HG02763 (cell line): ENCODE results near the gene CTRB2.

Experiments used
- ATAC-seq: cut with Tn5 transposase; IDR thresholded peaks from one replicate; pipeline ENCODE4 v1.9.1; 2021; ENCODE audit warnings: mild to moderate bottlenecking, moderate library complexity; ENCODE audit not compliant: unreplicated experiment

CTRB2 gene

DNA sequence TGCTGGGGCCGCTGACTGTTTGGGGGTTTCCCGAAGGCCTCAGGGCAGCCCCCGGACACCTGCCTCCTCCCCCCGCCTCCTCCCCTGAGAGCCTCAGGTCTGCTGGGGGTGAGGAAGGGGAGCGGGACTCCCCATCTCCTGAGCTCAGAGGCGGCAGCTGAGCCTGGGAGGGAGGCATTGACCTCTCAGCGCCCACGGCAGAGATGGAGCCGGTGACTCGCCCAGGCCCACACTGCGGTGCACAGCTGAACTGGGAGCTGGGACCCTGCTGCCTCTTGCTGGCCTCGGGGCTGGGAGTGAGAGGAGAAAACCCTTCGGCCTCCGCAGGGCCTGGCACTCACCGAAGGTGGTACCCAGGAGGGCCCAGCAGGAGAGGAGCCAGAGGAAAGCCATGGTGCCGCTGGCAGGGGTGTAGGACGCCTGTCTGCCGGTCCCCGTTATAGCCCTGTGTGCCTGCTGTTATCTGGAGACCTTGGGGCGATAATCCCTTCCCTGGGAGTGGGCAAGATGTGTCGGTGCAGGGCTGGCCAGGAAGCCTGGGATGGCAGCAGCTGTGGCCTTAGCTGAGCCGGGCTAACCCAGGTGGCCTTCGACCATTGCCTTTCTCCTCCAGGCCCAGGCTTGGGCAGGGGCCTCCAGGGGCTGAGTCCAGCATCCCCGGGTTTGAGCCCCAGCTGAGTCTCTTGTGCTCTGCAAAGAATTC lies at the start of gene CTRB2:
CTRB2 (minus strand) TSS at position 413 of the 703 bp plus-strand sequence; CDS start at position 393, 20 bp downstream.
- no peak for ATAC-seq

DNA sequence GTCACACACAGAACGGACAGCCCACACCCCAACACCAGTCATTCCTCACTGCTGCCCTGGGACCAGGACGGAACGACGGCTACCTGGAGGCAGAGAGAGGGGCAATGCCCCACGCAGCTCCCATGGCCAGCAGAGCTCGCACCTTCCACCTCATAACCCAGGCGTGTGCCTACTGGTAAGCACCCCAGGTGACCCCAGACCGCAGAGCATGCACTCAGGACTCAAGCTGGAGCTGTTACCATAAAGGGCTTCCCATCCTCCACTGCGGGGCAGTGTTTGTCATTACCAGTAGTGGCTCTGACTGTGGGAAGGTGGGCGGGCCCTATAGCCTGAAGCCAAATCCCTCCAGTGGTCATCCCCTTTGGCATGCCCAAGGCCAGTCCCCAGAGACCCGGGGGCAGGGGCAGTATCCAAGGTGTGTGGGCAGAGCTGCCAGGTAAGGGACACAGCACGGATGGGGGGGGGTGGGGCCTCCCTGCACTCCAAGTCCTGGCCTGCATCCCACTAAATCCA lies 49.2 kb upstream of the CTRB2 start:
- ATAC-seq, result no peak

DNA sequence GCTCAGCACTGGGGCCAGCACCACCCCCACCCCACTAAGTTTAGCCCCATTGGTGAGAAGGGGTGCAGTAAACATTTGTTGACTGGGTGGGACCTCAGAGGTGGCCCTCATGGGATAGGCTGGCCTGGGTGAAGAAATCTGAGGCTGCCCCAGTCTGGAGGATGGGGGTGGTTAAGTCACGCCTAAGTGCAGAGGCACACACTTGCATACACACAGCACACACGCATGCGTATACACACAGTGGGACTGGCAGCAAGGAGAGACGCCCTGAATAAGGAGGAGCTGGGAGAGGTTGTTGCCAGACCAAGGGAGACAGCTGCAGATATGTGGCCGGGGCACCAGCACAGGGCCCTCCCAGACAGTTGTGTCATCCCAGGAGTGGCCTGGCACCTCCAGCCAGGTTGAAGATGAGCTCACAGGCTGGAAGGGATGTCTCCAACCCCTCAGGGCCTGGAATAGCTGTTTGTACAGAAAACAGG lies 47.4 kb upstream of the CTRB2 start:
- ATAC-seq, result no peak

DNA sequence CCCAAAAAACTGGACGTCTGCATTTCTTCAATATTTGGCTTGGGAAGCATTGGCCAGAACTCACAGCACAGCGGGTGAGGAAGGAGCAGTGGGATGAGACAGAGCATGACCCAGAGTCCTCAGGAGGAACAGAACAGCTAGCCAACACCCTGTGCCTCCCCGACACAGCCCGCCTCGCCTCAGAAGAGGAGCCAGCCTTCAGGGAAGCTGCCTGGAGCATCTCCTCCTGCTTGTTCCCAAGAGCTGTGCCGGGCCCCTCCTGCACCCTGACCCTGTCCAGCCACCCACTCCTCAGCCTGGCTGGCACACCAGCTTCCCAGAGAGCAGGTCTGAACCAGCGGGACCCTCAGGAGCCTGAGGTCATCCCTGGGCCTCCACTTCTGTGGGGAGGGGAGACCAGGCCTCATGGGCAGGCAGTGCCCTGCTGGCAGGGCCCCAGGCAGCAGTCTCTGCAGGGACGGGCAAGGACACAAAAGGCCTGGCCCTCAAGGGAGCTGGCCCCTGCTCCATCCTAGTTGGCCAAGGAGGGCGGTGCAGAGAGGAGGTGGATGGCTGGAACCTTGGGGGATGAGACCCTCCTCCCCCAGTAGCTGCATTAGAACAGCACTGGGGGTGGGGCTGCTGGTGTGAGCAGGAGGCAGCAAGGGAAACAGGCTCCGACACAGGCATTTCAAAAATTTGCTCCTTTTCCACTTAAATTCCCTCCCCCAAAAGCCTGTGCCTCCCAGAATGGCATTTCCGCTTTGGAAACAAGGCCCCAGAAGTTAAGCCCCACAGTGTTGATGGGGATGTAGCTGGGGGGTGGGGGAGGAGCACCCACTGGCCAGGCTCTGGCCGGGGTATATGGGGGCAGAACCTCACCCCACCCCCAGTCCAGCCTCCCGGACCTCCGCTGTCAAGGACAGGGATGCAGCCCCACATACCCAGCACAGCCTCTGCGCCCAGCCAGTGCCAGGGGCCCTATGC lies 46.3 kb upstream of the CTRB2 start:
- ATAC-seq, result no peak

DNA sequence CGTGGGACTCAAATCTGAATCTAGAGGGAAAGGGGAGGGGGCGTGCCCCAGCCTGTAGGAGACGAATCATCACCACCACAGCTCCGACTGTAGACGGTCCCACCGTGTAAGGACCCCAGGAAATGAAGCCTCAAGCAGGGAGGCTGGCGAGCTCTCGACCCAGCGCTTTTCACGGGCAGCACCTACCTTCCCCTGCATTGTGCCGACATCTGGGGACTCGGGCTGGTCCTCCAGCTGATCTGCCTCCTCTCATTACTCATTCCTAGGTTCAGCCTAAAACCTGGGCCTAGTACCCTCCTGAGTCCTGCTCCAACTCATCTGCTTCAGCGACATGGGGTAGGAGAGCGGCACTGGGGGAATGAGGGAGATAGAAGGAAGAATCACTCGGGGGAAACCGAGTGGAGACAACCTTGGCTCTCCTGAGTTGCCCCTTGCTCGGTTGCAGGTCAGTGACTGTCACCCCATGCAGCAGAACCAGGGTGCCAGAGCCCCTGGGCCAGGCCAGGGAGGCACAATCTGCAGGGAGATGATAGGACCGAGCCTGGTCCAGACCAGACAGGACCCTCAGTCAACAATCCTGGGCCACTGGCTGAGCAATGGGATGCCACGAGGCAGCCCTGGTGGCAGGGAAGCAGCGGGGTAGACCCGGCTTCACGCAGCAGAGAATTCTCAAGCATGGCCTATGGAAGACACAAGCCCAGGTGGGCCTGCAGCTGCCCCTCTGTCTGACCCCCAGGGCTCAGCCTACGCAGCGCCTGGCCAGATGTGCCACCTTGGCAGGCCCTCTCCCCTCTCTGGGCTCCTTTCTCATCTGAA lies 45.3 kb upstream of the CTRB2 start:
- ATAC-seq, result no peak

DNA sequence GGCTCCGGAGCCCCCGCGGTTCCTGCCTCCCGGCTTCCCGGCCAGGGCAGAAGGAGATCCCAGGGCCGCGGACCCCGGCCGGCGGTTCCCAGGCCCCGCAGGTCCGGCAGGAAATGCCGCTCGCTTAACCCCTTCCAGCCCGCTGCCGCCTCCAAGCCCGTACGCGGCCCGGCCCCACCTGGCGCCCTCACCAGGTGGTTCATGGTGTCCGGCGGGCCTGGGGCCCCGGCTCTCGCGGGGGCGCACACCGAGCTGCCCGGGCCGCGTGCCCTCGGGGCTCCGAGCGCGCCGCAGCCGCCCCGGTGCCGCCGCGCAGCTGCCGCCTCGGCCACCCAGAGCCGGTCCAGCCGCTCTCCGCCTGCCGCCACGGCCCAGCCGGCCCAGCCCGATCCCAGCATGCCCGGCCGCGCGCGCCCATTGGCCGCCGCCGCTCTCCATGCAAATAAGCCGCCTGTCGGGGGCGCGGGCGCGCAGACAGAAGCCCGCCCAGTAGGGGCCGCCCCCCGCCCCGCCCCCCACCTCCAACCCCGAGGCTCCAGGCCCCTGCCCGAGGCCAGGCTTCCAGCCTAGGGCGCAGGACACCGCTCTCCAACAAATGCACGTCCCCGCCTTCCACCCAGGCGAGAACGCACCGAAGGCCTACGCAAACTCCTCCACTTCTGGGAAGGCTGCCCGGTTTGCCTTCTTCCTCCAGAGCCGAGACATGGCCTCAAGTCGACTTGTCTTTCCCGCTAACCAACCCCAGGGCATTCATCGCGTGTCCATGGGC lies 44.5 kb upstream of the CTRB2 start, which contains the start of gene BCAR1:
BCAR1 (minus strand) TSS at position 345 of the 769 bp plus-strand sequence; CDS start at position 203, 142 bp downstream.
- ATAC-seq, result peak; percentile 77

DNA sequence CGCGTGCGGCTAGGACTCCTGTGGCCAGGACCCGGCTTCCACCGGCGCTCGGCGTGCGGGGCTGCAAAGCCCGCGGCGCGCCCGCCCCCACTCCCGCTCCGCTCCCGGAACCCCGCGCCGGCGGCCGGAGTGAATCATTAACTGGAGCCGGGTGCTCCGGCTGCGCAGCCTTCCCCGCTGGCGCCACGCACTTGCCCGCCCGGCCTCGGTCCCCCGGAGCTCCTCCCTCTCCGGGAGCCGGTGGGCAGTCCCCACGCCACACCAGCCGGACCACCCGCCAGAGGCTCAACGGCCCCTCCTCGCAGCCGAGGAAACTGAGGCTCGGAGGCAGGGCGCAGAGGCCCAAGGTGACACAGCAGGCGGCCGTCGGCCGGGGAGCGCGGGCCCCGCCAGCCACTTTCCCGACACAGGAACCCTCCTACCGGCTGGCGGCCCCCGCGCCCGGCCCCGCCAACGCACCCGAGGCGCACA lies 43.9 kb upstream of the CTRB2 start:
- peak; percentile 34 for ATAC-seq

DNA sequence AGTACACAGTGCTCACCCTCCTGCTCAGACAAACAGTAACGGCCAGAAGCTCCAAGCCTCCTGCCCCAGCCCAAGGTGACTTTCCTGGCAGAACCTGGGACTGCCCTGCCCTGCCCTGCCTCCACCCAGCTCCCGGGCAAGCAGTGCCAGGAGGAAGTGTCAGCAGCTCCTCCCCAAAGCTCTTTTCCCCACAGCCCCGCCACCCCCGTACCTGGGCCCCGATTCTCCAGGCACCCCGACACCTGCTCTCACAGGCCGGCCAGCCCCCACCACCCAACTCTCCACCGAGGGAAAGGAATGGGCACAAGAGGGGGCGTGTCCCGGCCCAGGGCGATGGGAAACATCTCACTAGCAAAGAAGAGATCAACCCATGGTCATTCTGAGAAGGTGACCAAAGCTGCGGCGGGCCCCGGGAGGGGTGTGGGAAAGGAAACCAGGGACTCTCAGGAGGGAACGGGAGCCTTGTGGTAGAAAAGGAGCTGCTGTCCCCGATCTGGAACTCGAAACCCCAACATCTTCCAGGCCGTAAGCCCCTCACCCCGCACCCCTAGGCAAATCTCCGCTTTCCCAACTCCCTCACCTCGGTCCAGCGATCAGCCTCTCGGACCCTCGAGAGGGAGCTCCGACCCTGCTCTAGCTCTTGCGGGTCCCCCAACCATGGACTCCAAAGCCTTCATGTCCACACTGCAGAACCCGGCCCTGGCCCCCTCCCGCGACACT lies 43.3 kb upstream of the CTRB2 start:
- ATAC-seq, result no peak

DNA sequence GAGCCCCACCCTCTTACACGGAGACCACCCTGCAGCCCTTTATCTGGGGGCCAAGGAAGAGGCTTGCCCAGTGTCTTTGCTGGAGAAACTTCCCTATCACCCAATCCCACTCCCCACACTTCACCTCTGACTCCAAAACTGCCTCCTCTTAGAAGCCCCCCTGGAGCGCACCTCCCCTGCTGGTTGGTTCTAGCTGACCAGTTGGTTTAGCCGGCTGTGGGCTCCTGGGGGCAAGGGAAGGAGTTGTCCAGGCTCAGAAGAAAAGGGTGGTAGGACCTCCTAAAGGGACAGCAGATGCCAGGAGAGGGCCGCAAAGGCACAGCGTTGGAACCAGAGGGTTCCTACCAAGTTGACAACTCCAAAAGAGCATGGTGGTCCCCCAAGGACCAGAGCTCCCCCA lies 42.5 kb upstream of the CTRB2 start:
- no peak for ATAC-seq

DNA sequence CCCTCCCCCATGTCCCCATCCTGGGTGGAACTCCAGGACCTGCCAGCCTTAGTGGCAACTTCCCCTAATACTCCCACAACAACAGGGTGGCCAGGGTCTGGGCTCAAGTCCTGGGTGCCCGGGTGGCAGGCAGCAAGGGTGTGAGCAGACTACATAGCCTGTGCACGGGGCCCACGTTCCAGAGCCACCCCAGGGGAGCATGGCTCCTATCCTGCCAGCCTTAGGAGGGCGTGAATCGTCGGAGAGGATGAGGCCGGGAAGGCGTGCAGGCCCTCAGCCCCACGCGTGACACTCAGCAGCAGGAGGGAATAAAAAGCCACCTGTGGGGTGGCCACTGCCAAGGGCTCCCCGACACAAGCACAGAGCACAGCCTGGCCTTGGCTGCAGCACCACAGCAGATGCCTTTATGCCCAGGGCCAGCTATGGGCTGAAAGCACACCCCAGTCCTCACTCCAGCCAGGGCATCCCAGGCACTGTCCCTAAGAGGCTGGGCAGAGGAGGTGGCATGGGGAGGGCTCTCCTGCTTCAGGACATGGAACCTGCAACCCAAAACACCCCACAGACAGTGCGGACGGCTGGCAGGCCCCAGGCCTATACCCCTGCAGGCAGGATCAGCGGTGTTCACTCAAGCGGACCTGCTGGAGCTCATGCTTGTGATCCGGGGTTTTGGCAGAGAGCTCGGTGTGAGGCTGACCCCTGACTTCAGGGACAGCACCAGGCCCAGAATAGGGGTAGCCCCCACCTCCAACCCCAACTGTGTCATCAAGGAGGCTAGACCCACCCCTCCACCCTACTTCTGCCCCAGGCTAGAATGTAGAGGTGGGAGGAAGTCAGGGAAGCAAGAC lies 41.8 kb upstream of the CTRB2 start:
- ATAC-seq, result no peak

DNA sequence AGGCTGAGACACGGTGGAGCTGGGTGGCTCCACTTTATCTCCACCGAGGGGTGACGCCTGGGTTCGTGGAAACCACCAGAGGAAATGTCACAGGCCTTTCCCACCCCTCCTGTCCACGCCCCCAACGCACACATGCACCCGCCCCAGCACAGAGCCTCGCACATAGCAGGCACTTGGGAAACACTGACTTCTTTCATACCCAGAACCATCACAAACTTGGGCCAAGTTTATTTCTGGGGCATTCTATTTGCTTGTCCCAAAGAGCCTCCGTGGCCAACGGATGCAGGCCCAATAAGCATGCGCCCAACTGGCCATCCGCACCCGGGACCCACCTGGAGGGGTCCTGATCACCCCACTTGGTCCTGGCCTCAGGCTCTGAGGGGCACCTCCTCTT lies 41.2 kb upstream of the CTRB2 start:
- ATAC-seq, result no peak

DNA sequence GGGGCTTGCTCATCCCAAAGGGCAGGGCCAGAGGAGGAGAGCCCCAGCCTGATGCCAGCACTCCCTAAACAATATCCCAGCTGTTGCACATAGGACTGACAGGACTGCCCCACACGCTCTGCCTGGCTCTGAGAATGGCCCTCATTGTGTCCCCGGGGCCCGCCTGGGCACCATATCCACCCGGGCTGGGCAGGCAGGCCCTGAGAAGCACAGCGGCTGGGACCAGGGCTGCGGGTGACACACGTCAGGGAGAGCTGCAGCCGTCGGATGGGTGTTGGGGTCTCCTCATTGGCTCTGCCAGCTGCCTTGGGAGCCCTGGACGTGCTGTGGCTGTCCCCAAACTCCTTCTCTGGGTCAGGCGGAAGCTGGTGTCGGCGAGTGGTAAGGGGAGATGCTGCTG lies 40.3 kb upstream of the CTRB2 start:
- ATAC-seq, result no peak

DNA sequence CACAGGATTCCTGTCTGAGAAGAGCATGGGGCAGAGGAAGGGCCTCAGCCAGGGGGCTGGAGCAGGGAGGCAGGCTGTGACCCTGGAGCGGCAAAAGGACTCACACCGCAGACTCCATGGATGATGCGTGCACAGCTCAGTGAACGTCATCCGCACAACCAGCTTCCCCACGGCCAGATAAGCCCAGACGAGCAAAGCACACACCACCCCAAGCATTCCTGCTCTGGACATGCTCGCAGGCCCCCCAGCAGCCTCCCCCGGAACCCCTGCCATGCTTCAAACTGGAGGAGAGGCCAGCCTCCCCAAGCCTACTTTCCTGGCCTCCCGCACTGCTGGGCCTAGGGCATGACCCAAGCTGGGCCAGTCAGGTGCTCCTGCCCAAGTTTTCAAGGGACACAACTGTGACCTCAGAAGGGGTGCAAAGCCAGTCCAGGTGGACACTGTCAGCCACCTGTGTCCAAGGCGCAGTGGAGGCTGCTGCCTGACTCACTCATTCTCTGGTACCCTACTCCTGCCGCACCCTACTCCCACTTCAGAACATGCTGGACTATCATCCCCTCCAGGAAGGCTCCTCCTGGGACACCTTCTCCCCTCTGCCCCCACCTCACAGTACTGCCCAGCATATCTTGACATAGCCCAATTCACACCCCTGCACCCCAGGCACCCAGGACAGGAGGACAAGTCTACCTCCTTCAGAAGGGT lies 39.7 kb upstream of the CTRB2 start:
- no peak for ATAC-seq

DNA sequence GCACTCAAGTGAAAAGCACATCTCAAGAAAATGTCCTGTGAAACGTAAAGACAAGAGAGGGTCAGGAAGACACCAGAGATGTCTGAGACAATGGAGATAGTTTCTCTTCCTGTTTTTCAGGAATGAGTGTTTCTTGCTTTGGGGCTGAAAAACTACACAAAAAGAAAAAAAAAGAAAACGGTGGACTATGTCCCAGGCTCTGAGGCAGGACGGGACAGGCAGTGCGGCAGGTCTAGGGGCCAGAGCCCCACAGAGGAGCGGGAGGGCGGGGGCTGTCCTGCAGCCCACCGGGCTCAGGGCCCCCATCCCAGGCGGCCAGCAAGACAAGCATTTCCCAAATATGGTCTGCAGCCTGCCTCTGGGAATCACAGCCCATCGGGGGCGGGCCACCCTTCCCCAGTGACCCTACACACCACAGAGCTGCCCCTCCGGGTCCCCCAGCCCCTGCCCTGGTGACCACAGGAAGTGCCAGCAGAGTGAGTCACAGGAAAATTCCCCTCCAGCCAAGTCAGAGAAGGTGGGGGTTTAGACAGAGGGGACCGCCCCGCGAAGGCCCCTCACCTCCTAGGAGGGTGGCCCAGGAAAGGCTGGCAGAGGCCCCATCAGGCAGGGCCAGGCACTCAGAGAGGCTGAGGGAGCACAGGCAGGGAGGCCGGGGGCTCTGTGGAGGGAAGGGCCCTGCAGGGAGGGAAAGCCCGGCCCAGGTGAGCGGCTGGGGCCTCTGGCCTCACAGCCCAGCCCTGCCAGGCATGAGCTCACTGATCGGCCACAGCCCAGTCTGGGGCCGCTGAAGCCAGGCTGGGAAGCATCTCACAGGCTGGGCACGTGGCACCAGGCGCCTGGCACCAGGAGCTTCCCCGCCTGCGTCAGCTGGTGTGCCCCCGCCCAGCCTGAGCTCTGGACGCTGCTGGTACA lies 38.1 kb upstream of the CTRB2 start:
- ATAC-seq, result peak; percentile 47

DNA sequence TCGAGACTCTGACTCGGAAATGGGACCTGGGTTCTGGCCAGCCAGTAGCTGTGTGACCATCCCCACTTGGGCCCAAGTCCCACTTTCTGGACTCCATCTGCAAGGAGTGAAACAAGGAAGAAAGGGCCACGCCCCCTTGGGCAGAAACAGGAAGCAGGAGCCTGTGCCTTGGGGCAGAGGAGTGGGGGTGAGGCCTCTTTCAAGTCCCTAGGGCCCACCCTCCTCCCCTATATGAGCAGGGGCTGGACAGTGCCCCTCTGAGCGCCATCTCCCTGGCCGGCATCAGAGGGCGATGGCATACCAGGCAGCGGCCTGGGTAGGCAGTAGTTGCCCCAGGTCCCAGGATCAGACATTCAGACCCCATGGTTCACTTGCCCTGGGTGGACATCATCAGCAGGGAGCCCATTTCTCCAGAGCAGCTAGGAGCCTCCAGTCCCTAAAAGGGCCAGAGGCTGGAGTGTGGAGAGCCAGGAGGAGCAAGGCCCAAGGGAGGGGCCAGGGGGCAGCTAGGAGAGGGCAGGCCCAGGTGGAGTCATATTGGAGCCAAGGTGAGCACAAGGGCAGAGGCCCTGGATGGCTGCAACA lies 37.4 kb upstream of the CTRB2 start:
- ATAC-seq, result no peak

DNA sequence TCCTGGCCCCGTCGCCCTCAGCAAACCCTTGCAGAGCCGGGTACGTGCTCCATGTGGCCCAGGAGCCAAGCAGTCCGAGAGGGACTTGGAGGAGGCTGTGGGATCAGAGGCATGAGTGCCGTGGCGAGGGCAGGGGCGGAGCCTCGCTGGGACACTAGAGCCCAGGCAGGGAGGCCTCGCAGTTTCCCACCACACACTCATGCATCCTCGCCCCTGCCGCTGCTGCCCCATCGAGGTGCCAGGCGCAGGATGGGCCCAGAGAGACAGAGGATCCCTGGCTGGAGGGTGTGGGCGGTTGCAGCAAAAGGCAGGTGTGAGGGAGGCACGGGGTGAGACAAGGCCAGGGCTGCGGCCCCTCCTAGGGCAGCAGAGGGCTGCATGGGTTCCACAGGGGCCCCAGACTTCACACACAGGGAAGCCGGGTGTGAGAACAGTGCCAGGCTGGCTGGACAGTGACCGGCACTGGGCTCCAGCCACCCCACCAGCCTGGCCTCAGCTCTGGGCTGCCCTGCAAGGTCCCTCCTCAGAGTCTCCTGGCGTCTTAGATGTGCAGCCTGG lies 36.8 kb upstream of the CTRB2 start:
- ATAC-seq, result no peak
